Cardiac muscle cell (in vitro differentiated cells and primary cell): Measurements from ENCODE around the gene CACNA2D4. TPM values are rescaled to one million over a fixed set of nuclear protein-coding genes. Genes with fewer than 3 reads are reported as not detected.
A peak's percentile ranks its signal among the peaks of the same experiment; 100 is the strongest.

ENCODE experiments used
- DNase-seq, 2 donors: peaks; one replicate each; pipeline versions ENCODE4 v3.0.0 to v3.0.0-alpha.2; 2010 to 2017; ENCODE audit warnings: low read depth in 1 of 2, low spot score in 1 of 2
- H3K27ac ChIP-seq: fragments of 200-600 bp; sonication (generic); 2 replicates; pipeline ENCODE4 v1.5.1; 2016
- H3K27me3 ChIP-seq: fragments of 200-600 bp; sonication (generic); 2 replicates; pipeline ENCODE4 v1.6.0; 2016; ENCODE audit warnings: control low read depth
- H3K36me3 ChIP-seq: fragments of 200-600 bp; sonication (generic); 2 replicates; pipeline ENCODE4 v1.5.1; 2016; ENCODE audit warnings: control low read depth
- H3K4me1 ChIP-seq: fragments of 200-600 bp; sonication (generic); 2 replicates; pipeline ENCODE4 v1.8.1; 2017; ENCODE audit warnings: low read depth, mild to moderate bottlenecking, mixed run types
- H3K4me3 ChIP-seq: fragments of 200-600 bp; sonication (generic); 2 replicates; pipeline ENCODE4 v1.5.1; 2016; ENCODE audit warnings: mild to moderate bottlenecking
- H3K9me3 ChIP-seq: fragments of 200-600 bp; sonication (generic); 2 replicates; pipeline ENCODE4 v1.5.1; 2017; ENCODE audit warnings: low read depth, mild to moderate bottlenecking, control low read depth
- polyA plus RNA-seq: library from polyadenylated mRNA; unstranded; fragments of >200 nt; fragmentation: Nextera tagmentation; extraction: Ambion mirVana; gene quantifications from 2 replicates; pipeline ENCODE4 v1.2.1, GENCODE V29; 2016
- total RNA-seq: library from RNA; depleted of rRNA; stranded (reverse); fragments of >200 nt; gene quantifications from 2 replicates; pipeline ENCODE4 v1.2.3, GENCODE V29; 2016
- TF ChIP-seq, protein P1 (sequence below): IDR thresholded peaks from 2 replicates; pipeline ENCODE4 v1.5.1; 2012; ENCODE audit warnings: low read depth, mild to moderate bottlenecking, low read length

Gene CACNA2D4
- total and polyA plus RNA-seq, 2 experiments from 2014 or later, result 0.39 to 1.3 TPM

DNA sequence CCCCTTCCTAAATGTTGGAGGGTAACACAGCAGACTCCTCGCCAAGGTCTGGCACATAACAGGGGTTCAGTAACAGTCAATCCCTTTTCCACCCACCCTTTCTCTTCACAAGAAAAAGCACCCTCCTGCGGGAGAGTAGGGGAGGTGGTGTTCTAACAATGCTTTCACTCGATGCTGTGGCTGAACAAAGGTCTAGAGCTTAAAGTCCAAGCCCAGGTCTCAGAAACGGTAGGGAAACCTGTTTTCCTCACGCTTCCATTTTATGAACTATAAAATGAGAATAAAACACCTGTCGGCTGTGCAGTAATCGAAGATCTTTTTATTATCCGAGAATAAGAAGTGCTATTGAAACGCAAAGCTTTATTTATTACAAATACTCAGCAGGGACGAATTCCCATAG, 20.9 kb upstream of the CACNA2D4 start:
- Histone ChIP-seq H3K4me1 (peaks cover 3% of the 10 kb centered on the region), H3K27me3 (no peaks in the 10 kb centered on the region), H3K4me3 (no peak overlapping the region), H3K27ac (no peak overlapping the region), H3K9me3 (no peaks in the 10 kb centered on the region), H3K36me3 (no peaks in the 10 kb centered on the region)
- DNase-seq, result no peak
- TF ChIP-seq, protein P1, sequence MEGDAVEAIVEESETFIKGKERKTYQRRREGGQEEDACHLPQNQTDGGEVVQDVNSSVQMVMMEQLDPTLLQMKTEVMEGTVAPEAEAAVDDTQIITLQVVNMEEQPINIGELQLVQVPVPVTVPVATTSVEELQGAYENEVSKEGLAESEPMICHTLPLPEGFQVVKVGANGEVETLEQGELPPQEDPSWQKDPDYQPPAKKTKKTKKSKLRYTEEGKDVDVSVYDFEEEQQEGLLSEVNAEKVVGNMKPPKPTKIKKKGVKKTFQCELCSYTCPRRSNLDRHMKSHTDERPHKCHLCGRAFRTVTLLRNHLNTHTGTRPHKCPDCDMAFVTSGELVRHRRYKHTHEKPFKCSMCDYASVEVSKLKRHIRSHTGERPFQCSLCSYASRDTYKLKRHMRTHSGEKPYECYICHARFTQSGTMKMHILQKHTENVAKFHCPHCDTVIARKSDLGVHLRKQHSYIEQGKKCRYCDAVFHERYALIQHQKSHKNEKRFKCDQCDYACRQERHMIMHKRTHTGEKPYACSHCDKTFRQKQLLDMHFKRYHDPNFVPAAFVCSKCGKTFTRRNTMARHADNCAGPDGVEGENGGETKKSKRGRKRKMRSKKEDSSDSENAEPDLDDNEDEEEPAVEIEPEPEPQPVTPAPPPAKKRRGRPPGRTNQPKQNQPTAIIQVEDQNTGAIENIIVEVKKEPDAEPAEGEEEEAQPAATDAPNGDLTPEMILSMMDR, result no peak

DNA sequence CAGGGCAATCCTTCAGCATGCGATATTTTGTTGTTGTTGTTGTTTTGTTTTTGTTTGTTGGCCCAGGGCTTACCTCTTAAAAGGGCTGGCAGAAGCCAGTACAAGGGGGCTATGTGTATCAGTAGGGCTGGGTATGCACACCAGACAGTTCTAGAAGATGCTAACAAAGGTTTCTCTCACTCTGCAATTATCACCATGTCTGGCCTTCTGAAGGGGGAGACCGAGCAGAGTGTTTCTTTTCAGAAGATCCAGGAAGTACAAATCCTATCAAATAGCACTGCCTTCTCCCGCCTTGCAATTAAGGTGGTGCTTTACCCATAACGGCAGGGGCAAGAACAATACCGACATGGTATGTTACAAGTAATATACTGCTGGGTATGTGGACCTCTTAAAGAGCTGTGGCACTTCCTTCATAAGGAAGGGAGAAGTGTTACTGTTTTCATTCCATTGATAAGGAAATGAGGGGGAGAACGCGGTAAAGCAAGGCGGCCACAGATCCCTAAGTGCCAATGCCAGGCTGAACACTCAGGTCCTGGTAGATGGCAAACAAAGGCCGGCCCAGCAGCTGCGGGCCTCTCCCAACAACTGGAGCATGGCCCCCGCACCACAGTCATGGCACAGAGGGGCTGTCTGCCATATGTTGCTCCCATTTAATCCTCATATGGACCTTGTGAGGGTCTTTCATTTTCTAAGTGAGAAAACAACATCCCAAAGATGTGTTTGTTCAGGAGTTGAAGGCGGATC, 19.2 kb upstream of the CACNA2D4 start:
- Histone ChIP-seq H3K27me3 (no peaks in the 10 kb centered on the region), H3K4me1 (peaks cover 3% of the 10 kb centered on the region), H3K27ac (no peak overlapping the region), H3K4me3 (no peak overlapping the region), H3K9me3 (no peaks in the 10 kb centered on the region), H3K36me3 (no peaks in the 10 kb centered on the region)
- DNase-seq, result no peak
- TF ChIP-seq, protein P1, result no peak

- Histone ChIP-seq H3K4me3 (no peak overlapping the region), H3K9me3 (no peaks in the 10 kb centered on the region), H3K4me1 (peaks cover 3% of the 10 kb centered on the region), H3K36me3 (no peaks in the 10 kb centered on the region), H3K27ac (no peak overlapping the region), H3K27me3 (no peaks in the 10 kb centered on the region)
- peak in 1 of 2 donors; percentile 39 for DNase-seq
- TF ChIP-seq, protein P1, result no peak
Measured at GRCh38 chr12:1936406-1937320, 18.2 kb upstream of the CACNA2D4 start.

GRCh38 chr12:1935700-1936378, 17.4 kb upstream of the CACNA2D4 start:
- DNase-seq, result no peak
- Histone ChIP-seq H3K4me3 (no peak overlapping the region), H3K36me3 (no peaks in the 10 kb centered on the region)

DNA sequence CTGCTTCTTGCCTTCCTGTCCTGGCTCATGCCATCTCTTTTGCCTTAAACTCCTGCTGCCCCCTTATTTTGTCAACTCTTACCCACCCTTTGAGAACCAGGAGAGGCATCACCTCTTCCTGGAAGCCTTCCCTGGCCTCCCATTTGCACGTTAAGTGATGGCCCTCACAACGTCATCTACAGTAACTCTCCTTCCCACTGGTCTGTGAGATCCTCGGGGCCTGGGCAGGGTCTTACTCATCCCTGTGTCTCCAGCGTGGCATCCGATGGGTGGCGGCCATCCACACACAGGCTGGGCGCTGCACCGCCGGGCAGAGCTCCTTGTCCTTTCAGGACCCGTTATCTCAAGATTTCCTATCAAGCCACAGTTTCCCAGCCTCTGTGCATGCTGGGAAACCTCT, 16.8 kb upstream of the CACNA2D4 start:
- no peaks in the 10 kb centered on the region for H3K36me3 ChIP-seq
- TF ChIP-seq, protein P1, result no peak
- peaks cover 3% of the 10 kb centered on the region for H3K4me1 ChIP-seq
- H3K27ac ChIP-seq, result no peak overlapping the region
- no peak overlapping the region for H3K4me3 ChIP-seq
- H3K9me3 ChIP-seq, result no peaks in the 10 kb centered on the region
- H3K27me3 ChIP-seq, result no peaks in the 10 kb centered on the region
- DNase-seq, result no peak

More at GRCh38 chr12:1935700-1936378, 17.4 kb upstream of the CACNA2D4 start:
- peaks cover 3% of the 10 kb centered on the region for H3K4me1 ChIP-seq
- H3K9me3 ChIP-seq, result no peaks in the 10 kb centered on the region
- H3K27me3 ChIP-seq, result no peaks in the 10 kb centered on the region
- H3K27ac ChIP-seq, result no peak overlapping the region
- TF ChIP-seq, protein P1, result no peak
